HG03378 (cell line): ENCODE results near the gene PANX3.

Source experiments
- ATAC-seq: cut with Tn5 transposase; IDR thresholded peaks from one replicate; pipeline ENCODE4 v1.9.1; 2021; ENCODE audit warnings: mild to moderate bottlenecking, moderate library complexity; ENCODE audit not compliant: unreplicated experiment

PANX3 gene

DNA sequence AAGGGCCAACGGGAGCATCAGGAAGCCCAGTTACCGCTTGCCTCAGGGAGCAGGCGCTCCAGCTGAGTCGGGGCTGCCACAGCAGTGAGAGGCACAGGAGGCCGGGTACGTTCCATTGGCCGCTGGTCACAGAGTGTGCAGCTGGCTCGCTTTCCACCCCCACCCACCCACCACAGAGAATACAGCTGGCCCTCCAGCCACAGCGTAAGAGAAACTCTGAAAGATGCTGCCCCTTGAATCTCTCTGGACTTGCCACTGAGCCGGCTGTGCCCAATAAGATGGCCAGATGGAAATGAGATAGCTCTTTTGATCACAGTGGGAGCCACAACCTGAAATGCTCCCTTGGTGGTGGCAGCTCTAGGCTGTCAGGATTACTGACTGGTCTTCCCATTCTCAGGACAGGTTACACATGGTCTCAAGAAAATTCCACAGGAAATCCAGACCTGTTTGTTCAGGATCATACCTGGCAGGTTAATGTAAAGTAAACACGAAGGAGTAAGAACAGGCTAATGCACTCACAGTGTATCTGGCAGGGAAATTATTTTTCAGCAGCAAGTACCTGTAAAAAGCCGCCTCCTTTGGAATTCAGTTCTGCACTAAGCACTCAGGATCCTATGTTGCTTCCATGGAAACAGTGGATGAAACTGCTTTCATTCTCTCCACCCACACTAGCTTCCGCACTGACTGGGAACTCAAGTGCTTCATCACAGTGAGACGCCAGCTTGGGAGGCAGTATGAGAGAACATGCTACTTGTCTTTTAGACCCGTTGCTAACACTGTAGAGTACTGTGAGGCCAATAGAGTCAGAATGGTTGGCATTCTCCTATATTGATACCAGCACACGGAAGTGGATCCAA lies 45.8 kb downstream of the PANX3 start:
- ATAC-seq = no peak

DNA sequence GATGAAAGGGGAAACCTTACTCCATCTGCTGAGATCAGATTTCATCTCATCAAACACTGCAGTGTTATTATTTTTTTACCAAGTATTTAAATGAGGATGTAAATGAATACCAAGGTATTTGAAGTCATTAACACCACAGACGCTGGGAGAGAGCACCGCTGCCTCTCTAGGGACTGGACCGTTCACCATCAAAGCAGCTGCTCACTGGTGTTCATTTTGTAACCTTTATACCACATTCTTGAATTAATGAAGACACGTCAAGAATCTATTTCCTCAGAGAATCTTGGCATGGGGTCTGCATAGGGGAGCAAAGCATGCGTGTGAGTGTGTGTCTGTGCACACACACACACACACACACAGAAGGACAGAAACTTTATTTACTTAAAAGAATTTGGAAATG lies 46.7 kb downstream of the PANX3 start:
- no peak for ATAC-seq

- no peak for ATAC-seq
Measured at GRCh38 chr11:124658501-124658900, 47.3 kb downstream of the PANX3 start.

DNA sequence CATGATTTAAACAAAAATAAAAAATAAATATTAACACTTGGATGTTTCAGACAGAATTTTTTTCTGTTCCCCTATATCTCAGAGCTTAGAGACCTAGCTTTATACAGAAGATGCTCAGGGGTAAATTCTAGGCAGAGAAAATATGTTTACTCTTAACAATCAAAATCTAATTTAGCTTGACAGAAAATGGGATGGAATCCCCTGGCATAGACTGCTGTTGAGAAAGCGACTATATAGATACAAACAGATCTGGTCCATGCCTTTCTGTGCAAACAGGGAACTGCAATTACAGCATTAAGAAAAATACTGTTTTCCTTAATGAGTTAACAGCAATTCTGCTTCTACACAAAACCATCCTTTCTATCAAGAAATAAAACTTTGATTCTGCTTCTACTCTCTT lies 47.8 kb downstream of the PANX3 start:
- ATAC-seq = no peak

DNA sequence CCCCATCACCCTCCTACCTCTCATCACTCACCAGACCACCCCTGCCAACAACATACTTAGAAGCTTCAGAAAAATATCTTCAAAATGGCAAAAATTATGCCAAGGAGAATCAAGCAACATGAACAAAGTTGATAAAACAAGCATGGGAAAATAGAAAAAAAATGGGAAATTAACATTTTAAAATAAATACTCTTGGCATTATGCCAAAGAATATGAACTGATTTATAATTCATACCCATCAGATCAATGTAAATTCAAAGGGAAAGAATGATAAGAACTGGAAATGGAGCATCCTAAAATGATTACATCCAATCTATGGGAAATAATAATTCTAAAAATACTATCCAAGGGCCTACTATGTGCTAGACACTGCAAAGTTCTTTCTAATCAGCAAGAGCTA lies 50.3 kb downstream of the PANX3 start:
- ATAC-seq = no peak

GRCh38 chr11:124662106-124662505 lies 50.9 kb downstream of the PANX3 start:
- ATAC-seq = no peak

DNA sequence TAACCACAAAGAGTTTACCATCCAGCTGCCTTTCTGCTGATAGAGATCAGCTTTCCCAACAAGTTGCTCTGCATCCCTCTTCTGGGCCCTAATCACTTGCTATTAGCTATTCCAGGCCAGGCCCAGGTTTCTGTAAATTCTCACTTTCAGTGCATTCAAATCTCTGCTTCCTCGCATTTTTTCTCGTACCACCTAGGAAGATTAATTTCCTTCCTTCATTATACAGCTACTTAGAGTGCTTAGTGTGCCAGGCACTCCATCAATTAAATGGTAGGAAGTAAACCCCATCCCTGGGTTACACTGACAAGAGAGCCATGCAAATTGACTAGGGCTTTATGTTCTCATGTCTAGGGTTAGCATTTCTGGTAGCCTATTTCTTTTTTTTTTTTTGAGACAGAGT lies 52.6 kb downstream of the PANX3 start:
- ATAC-seq = no peak

DNA sequence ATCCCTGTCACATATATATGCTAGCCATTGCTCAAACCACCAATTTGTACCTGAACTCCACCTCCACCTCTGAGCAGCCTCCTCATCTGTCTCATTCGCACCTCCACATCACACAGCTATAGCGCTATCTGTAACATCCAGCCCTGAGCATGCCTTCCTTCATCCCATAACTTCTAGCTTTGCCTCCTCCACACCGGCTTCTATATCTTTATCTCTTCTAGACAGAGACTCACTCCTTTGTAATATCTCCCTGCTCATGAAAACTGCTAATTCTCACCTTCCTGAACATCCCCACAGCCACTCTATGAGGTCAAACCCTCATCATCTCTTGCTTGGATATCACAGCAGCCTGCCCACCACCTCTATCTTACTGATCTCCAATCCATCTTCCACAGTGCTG lies 56.4 kb downstream of the PANX3 start:
- no peak for ATAC-seq

DNA sequence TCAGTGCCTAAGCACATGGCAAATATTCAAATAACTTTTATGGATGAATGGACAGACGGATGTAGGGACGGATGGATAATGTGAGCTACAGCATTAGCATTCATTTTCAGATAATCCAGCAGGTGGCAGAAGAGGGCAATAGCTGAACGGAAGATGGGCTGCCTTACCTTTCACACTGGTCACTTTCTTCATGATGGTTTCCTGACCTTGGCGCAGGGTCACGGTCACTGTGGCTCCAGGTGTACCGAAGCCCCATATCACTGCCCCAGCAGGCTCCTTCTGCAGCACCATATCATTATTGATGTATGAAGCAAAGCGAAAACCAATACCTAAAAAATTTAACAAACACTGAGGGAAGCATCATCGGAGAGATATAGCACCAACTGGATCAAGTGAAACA lies 58.0 kb downstream of the PANX3 start:
- ATAC-seq = peak; percentile 41
